Measurements from ENCODE around the gene GRID2.

DNA sequence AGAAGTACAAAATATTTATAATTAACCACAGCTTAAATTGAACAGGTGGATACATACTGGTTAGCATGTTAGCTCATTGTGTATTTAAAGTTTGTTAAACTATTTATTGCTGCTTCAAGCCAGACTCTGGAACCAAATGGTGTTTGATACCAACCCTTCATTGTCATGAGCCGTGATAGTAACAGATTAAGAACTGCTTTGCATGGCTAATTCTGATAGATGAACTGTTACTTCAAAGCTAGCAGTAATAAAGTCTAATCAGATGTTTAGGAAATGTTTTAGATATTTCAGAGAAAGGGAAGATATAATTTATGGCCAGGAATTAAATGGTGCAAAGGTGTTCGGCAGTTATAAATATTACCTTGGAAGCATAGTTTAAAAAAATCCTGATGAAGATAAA lies 848.7 kb downstream of the GRID2 start:
- TF ChIP-seq, protein P1, sequence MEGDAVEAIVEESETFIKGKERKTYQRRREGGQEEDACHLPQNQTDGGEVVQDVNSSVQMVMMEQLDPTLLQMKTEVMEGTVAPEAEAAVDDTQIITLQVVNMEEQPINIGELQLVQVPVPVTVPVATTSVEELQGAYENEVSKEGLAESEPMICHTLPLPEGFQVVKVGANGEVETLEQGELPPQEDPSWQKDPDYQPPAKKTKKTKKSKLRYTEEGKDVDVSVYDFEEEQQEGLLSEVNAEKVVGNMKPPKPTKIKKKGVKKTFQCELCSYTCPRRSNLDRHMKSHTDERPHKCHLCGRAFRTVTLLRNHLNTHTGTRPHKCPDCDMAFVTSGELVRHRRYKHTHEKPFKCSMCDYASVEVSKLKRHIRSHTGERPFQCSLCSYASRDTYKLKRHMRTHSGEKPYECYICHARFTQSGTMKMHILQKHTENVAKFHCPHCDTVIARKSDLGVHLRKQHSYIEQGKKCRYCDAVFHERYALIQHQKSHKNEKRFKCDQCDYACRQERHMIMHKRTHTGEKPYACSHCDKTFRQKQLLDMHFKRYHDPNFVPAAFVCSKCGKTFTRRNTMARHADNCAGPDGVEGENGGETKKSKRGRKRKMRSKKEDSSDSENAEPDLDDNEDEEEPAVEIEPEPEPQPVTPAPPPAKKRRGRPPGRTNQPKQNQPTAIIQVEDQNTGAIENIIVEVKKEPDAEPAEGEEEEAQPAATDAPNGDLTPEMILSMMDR (IDR thresholded peaks at IDR 0.05): no peak
- no peak for TF ChIP-seq POLR2A (IDR thresholded peaks at IDR 0.05)
